EL (cell line): Measurements from ENCODE around the gene CTSZ.
"Not testable (repeated sequence)": the region's sequence is repeated elsewhere in the genome, so short reads cannot be mapped to it uniquely, and the experiment has no call there.

Experiments used
- DNase-seq: peaks from one replicate; pipeline ENCODE4 v3.0.0-alpha.2; 2016

The CTSZ gene

GRCh38 chr20:59011874-59012157, 4.8 kb upstream of the CTSZ start:
- DNase-seq: not testable (repeated sequence)

GRCh38 chr20:59010995-59011873, 4.2 kb upstream of the CTSZ start:
- peak; percentile 91 for DNase-seq

- DNase-seq: no peak
Measured at GRCh38 chr20:59010321-59010994, 3.4 kb upstream of the CTSZ start.

- no peak for DNase-seq
Measured at GRCh38 chr20:59008715-59009336, 1.8 kb upstream of the CTSZ start.

GRCh38 chr20:59007665-59008511, 834 bp upstream of the CTSZ start:
- DNase-seq: no peak

GRCh38 chr20:59006167-59006863, 739 bp downstream of the CTSZ start:
- peak; percentile 30 for DNase-seq

- no peak for DNase-seq
Measured at GRCh38 chr20:59005523-59006166, 1.4 kb downstream of the CTSZ start.

- DNase-seq: no peak
Measured at GRCh38 chr20:59004763-59005522, 2.1 kb downstream of the CTSZ start.

GRCh38 chr20:59004493-59004762, 2.6 kb downstream of the CTSZ start:
- no peak for DNase-seq

GRCh38 chr20:59003836-59004492, 3.1 kb downstream of the CTSZ start:
- DNase-seq: no peak

- no peak for DNase-seq
Measured at GRCh38 chr20:59002874-59003399, 4.1 kb downstream of the CTSZ start.

GRCh38 chr20:59002388-59002787, 4.7 kb downstream of the CTSZ start:
- DNase-seq: no peak

- no peak for DNase-seq
Measured at GRCh38 chr20:59001449-59002171, 5.4 kb downstream of the CTSZ start.

- DNase-seq: no peak
Measured at GRCh38 chr20:59001068-59001448, 6.0 kb downstream of the CTSZ start.

GRCh38 chr20:59000326-59000725, 6.7 kb downstream of the CTSZ start:
- DNase-seq: no peak

- no peak for DNase-seq
Measured at GRCh38 chr20:58998656-58999055, 8.4 kb downstream of the CTSZ start.

- no peak for DNase-seq
Measured at GRCh38 chr20:58997141-58997770, 9.8 kb downstream of the CTSZ start.

- no peak for DNase-seq
Measured at GRCh38 chr20:58996226-58996611, 10.8 kb downstream of the CTSZ start.

GRCh38 chr20:58995461-58996225, 11.4 kb downstream of the CTSZ start:
- DNase-seq: no peak
